B cell (primary cell): ENCODE measurements around the gene THYN1. TPM values are rescaled to one million over a fixed set of nuclear protein-coding genes. Genes with fewer than 3 reads are reported as not detected.

Experiments used
- ATAC-seq: fragments of 200-7000 bp; cut with Tn5 transposase; one replicate; pipeline ENCODE4 v1.10.0; 2021; ENCODE audit warnings: low read depth, mild to moderate bottlenecking, moderate number of reproducible peaks, moderate library complexity
- CTCF ChIA-PET: fragments of 350-600 bp; sonication (Branson Sonifier 250); formaldehyde crosslinking; loops from one replicate; lab custom pipeline; 2021; ENCODE audit warnings: antibody characterized with exemption, inconsistent platforms; lab: Charles Lee
- POLR2A ChIA-PET: fragments of 350-600 bp; sonication (Branson Sonifier 250); formaldehyde crosslinking; loops from one replicate; lab custom pipeline; 2021; ENCODE audit warnings: antibody characterized with exemption; lab: Charles Lee
- DNase-seq: peaks from one replicate; pipeline ENCODE4 v3.0.0; 2013
- H2AFZ ChIP-seq: 2 replicates; pipeline ENCODE4 v1.6.1; 2012; ENCODE audit warnings: mild to moderate bottlenecking, low read depth, low read length; ENCODE audit not compliant: insufficient read depth, poor library complexity, severe bottlenecking
- H3K27ac ChIP-seq, 2 donors: 1 replicate in 1 of 2; 2 replicates in 1 of 2; pipeline ENCODE4 v1.5.1; 2012 to 2013; ENCODE audit warnings: low read length in 2 of 2, mild to moderate bottlenecking in 2 of 2, moderate library complexity in 1 of 2
- H3K27me3 ChIP-seq, 4 experiments: fragments of 200-600 bp in 1 of 4; sonication (generic) in 1 of 4; replicated peaks in 1 of 4; 1 replicate in 2 of 4; 2 replicates in 2 of 4; pipeline versions ENCODE4 v1.6.1 to v1.7.0; 2013 to 2016; ENCODE audit warnings: low read length in 3 of 4, mild to moderate bottlenecking in 2 of 4, mixed read lengths in 1 of 4, moderate library complexity in 1 of 4; ENCODE audit not compliant: insufficient read depth in 4 of 4, control insufficient read depth in 3 of 4; ENCODE audit errors: control extremely low read depth in 1 of 4
- H3K36me3 ChIP-seq, 2 experiments: replicated peaks in 1 of 2; 1 replicate in 1 of 2; 2 replicates in 1 of 2; pipeline versions ENCODE4 v1.6.1 to v1.7.1; 2013; ENCODE audit warnings: low read length in 1 of 2; ENCODE audit not compliant: insufficient read depth in 2 of 2, control insufficient read depth in 1 of 2; ENCODE audit errors: control extremely low read depth in 1 of 2, extremely low read depth in 1 of 2
- H3K4me1 ChIP-seq, 2 donors: fragments of 200-600 bp in 1 of 2; sonication (generic) in 1 of 2; 1 replicate in 1 of 2; 2 replicates in 1 of 2; pipeline versions ENCODE4 v1.5.1 to v1.6.1; 2013 to 2017; ENCODE audit warnings: low read length in 2 of 2; ENCODE audit not compliant: control insufficient read depth in 2 of 2, insufficient read depth in 2 of 2
- H3K4me2 ChIP-seq: replicated peaks from 2 replicates; pipeline ENCODE3; 2012; ENCODE audit warnings: mild to moderate bottlenecking, low read depth, low read length; ENCODE audit not compliant: poor library complexity, severe bottlenecking
- H3K4me3 ChIP-seq, 5 experiments: fragments of 200-600 bp in 1 of 5; sonication (generic) in 1 of 5; 1 replicate in 3 of 5; 2 replicates in 2 of 5; pipeline versions ENCODE4 v1.5.1 to v1.7.0; 2011 to 2016; ENCODE audit warnings: low read length in 4 of 5, mild to moderate bottlenecking in 4 of 5, low read depth in 2 of 5, control low read depth in 1 of 5, moderate library complexity in 1 of 5; ENCODE audit not compliant: insufficient read depth in 1 of 5; ENCODE audit errors: control extremely low read depth in 1 of 5, extremely low read depth in 1 of 5
- H3K79me2 ChIP-seq: fragments of 200-600 bp; sonication (generic); one replicate; pipeline ENCODE4 v1.6.0; 2016; ENCODE audit warnings: low read length; ENCODE audit not compliant: control insufficient read depth, insufficient read depth
- H3K9ac ChIP-seq: fragments of 200-600 bp; sonication (generic); 2 replicates; pipeline ENCODE4 v1.6.1; 2017; ENCODE audit warnings: mild to moderate bottlenecking, low read length, moderate library complexity
- H3K9me3 ChIP-seq, 3 donors: one replicate each; pipeline versions ENCODE4 v1.6.1 to v1.7.1; 2013; ENCODE audit warnings: low read length in 2 of 3; ENCODE audit not compliant: control insufficient read depth in 2 of 3, insufficient read depth in 1 of 3; ENCODE audit errors: control extremely low read depth in 1 of 3
- H4K20me1 ChIP-seq: 2 replicates; pipeline ENCODE4 v1.6.0; 2012; ENCODE audit warnings: mild to moderate bottlenecking, low read length; ENCODE audit not compliant: insufficient read depth, control insufficient read depth, poor library complexity, severe bottlenecking
- H3K27ac Mint-ChIP-seq: one replicate; pipeline ENCODE4 v1.8.0; 2021; ENCODE audit warnings: mixed read lengths
- H3K27me3 Mint-ChIP-seq: one replicate; pipeline ENCODE4 v1.8.0; 2021; ENCODE audit warnings: mixed read lengths
- H3K4me1 Mint-ChIP-seq: one replicate; pipeline ENCODE4 v1.8.0; 2021; ENCODE audit warnings: mixed read lengths
- H3K4me3 Mint-ChIP-seq: one replicate; pipeline ENCODE4 v1.8.0; 2021; ENCODE audit warnings: mixed read lengths
- H3K9me3 Mint-ChIP-seq: one replicate; pipeline ENCODE4 v1.8.0; 2022; ENCODE audit warnings: mixed read lengths; ENCODE audit not compliant: insufficient read depth
- EZH2 ChIP-seq: IDR thresholded peaks from 2 replicates; pipeline ENCODE4 v1.6.1; 2012; ENCODE audit warnings: borderline replicate concordance, low read depth, mild to moderate bottlenecking, moderate library complexity, low read length; ENCODE audit not compliant: insufficient read depth, poor library complexity, severe bottlenecking
- WGBS: methylation state at CpG from one replicate; pipeline ENCODE4 v1.1.5; 2013; ENCODE audit warnings: missing lambda C conversion rate; ENCODE audit not compliant: insufficient coverage; 5-methylcytosine and 5-hydroxymethylcytosine counted together
- intact Hi-C: fragments of 100-400 bp; cut with micrococcal nuclease; formaldehyde crosslinking; loops from one replicate; pipeline ENCODE4 v1.10.0; 2022
- polyA plus RNA-seq: library from polyadenylated mRNA; depleted of rRNA; stranded (reverse); fragments of >200 nt; gene quantifications from 2 replicates; pipeline ENCODE4 v1.2.3, GENCODE V29; 2012
- total RNA-seq, 2 donors: library from RNA; stranded (reverse); fragments of 120-200 nt in 1 of 2; gene quantifications; 1 replicate in 1 of 2; 2 replicates in 1 of 2; pipeline versions ENCODE4 v1.2.3 to v1.2.4, GENCODE V29; 2013 to 2022
- TF ChIP-seq, protein P1 (sequence below): fragments of 200-600 bp; IDR thresholded peaks from one replicate; pipeline ENCODE4 v1.8.0; 2022; ENCODE audit warnings: antibody characterized with exemption, mild to moderate bottlenecking

The THYN1 gene
- total and polyA plus RNA-seq, 2 donors (not counting 1 experiment from before 2014, with no cell fraction given) = 36.3 to 38.4 TPM

DNA sequence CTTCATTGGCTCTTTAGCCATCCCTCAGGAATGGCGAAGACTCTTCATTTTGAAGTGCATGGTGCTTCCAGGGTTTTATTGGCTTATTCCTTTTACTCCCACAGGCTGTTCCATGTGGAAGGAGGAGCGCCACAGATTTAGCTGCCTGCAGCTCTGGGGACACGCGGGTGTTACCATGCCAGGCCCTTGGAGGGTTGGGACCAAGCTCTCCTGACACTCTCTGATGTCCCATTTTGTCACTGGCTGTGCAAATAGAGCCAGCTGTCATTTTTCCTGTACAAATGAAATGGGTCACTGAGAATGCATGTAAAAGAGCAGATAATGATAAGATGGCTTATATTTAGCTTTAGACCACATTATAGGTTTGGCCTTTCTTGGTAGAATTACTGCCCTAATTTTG, 9.2 kb downstream of the THYN1 start:
- no peak for ATAC-seq
- Histone ChIP-seq H3K4me2 (no peak overlapping the region), H3K27ac (no peak overlapping the region), H3K36me3 (peaks cover 0 to 32% of the 10 kb centered on the region in 2 experiments), H3K79me2 (no peaks in the 10 kb centered on the region), H4K20me1 (no peaks in the 10 kb centered on the region), H3K4me3 (no peak overlapping the region), H3K9me3 (peaks cover 0 to 3% (median 0%) of the 10 kb centered on the region in 3 donors), H3K27me3 (no peaks in the 10 kb centered on the region), H3K4me1 (no peaks in the 10 kb centered on the region), H2AFZ (no peak overlapping the region), H3K9ac (no peak overlapping the region)
- CTCF ChIA-PET = interaction anchor here (0.7 to 8.1 kb wide), 15 partner anchors 9 to 305 kb away, joined by 3 to 131 read pairs (median 7); partner anchors contain the start of genes ACAD8, NCAPD3, THYN1 and VPS26B
- no peaks in the 10 kb centered on the region for H3K4me1 Mint-ChIP-seq
- H3K27ac Mint-ChIP-seq = no peak overlapping the region
- no peak for TF ChIP-seq EZH2
- TF ChIP-seq, protein P1, sequence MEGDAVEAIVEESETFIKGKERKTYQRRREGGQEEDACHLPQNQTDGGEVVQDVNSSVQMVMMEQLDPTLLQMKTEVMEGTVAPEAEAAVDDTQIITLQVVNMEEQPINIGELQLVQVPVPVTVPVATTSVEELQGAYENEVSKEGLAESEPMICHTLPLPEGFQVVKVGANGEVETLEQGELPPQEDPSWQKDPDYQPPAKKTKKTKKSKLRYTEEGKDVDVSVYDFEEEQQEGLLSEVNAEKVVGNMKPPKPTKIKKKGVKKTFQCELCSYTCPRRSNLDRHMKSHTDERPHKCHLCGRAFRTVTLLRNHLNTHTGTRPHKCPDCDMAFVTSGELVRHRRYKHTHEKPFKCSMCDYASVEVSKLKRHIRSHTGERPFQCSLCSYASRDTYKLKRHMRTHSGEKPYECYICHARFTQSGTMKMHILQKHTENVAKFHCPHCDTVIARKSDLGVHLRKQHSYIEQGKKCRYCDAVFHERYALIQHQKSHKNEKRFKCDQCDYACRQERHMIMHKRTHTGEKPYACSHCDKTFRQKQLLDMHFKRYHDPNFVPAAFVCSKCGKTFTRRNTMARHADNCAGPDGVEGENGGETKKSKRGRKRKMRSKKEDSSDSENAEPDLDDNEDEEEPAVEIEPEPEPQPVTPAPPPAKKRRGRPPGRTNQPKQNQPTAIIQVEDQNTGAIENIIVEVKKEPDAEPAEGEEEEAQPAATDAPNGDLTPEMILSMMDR = no peak
- H3K27me3 Mint-ChIP-seq = no peaks in the 10 kb centered on the region
- intact Hi-C loops = loop anchor here (1.0 kb wide), 1 partner anchor 16 kb away; no protein-coding TSS in a partner anchor
- POLR2A ChIA-PET = no interaction called here
- H3K9me3 Mint-ChIP-seq = no peaks in the 10 kb centered on the region
- 100% methylated on average over 3 of the region's 4 CpGs for WGBS
- no peak for DNase-seq
- no peak overlapping the region for H3K4me3 Mint-ChIP-seq

DNA sequence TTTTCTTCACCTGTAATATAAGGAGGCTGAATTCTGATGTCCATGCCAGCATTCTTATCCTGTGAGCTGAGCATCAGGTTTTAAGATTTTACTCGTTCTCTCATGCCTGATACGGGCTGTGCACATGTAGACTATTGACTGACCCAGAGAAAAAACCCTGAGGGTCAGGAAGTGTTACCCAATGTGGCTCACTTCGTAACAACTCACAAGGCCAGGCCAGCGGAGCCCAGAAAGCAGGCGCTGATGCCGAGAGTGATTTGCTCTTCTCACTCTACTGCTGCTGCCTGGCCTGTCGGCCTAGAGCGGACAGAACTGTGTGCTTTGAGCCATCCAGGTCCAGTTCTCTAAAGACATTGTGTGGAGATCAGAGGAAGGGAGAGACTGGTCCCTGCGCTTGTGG, 10.8 kb downstream of the THYN1 start:
- intact Hi-C loops = no loop called here
- Histone ChIP-seq H4K20me1 (no peaks in the 10 kb centered on the region), H3K9me3 (peaks cover 0 to 3% (median 0%) of the 10 kb centered on the region in 3 donors), H3K9ac (no peak overlapping the region), H3K79me2 (no peaks in the 10 kb centered on the region), H3K36me3 (peaks cover 0 to 19% of the 10 kb centered on the region in 2 experiments), H3K4me2 (no peak overlapping the region), H2AFZ (no peak overlapping the region), H3K27ac (no peak overlapping the region), H3K27me3 (no peaks in the 10 kb centered on the region), H3K4me3 (no peak overlapping the region), H3K4me1 (no peaks in the 10 kb centered on the region)
- ChIA-PET CTCF (interaction anchor here (8.1 kb wide), 1 partner anchor 34 kb away, joined by 131 read pairs; no protein-coding TSS in a partner anchor), POLR2A (no interaction called here)
- Mint-ChIP-seq H3K4me3 (no peak overlapping the region), H3K9me3 (no peaks in the 10 kb centered on the region), H3K27ac (no peak overlapping the region), H3K27me3 (no peaks in the 10 kb centered on the region), H3K4me1 (no peaks in the 10 kb centered on the region)
- no peak for ATAC-seq
- DNase-seq = no peak
- TF ChIP-seq, protein P1 = no peak
- TF ChIP-seq EZH2 = no peak
- WGBS = 100% methylated on average over 4 of the region's 9 CpGs
